WTC11 (cell line): ENCODE measurements around the gene FGF18. TPM values are rescaled to one million over a fixed set of nuclear protein-coding genes. Genes with fewer than 3 reads are reported as not detected.

Experiments used
- ATAC-seq: fragments of 200-7000 bp; cut with Tn5 transposase; 2 replicates; pipeline ENCODE4 v1.10.0; 2021; ENCODE audit warnings: mild to moderate bottlenecking, moderate library complexity
- CTCF ChIA-PET: fragments of 300-600 bp; sonication (Branson Sonifier 250); formaldehyde crosslinking; loops from one replicate; lab custom pipeline; 2021; ENCODE audit warnings: antibody characterized with exemption; lab: Charles Lee
- POLR2A ChIA-PET: fragments of 350-600 bp; sonication (Branson Sonifier 250); formaldehyde crosslinking; loops from one replicate; lab custom pipeline; 2021; ENCODE audit warnings: antibody characterized with exemption; lab: Charles Lee
- DNase-seq: peaks from one replicate; pipeline ENCODE4 v3.0.0; 2021; ENCODE audit warnings: low spot score
- H3K27ac Mint-ChIP-seq: 2 replicates; pipeline ENCODE4 v1.8.0; 2021; ENCODE audit warnings: mixed read lengths
- H3K27me3 Mint-ChIP-seq: 2 replicates; pipeline ENCODE4 v1.8.0; 2021; ENCODE audit warnings: low read depth, mild to moderate bottlenecking, moderate library complexity, mixed read lengths
- H3K36me3 Mint-ChIP-seq: 2 replicates; pipeline ENCODE4 v1.8.0; 2021; ENCODE audit warnings: mixed read lengths
- H3K4me1 Mint-ChIP-seq: 2 replicates; pipeline ENCODE4 v1.8.0; 2022; ENCODE audit warnings: mixed read lengths
- H3K4me3 Mint-ChIP-seq: 2 replicates; pipeline ENCODE4 v1.8.0; 2021; ENCODE audit warnings: mild to moderate bottlenecking, moderate library complexity, mixed read lengths
- H3K9me3 Mint-ChIP-seq: 2 replicates; pipeline ENCODE4 v1.8.0; 2021; ENCODE audit warnings: mixed read lengths
- AFF4 ChIP-seq: sonication (generic); formaldehyde crosslinking; IDR thresholded peaks from 2 replicates; pipeline ENCODE4 v1.8.1; 2023; ENCODE audit warnings: mild to moderate bottlenecking, missing genetic modification reagents, borderline replicate concordance
- AR ChIP-seq: fragments of 250-450 bp; sonication (Bioruptor Pico); IDR thresholded peaks from 2 replicates; pipeline ENCODE4 v1.9.0; 2021; ENCODE audit warnings: mild to moderate bottlenecking
- CDX4 ChIP-seq: fragments of 250-450 bp; sonication (Bioruptor Pico); IDR thresholded peaks from 2 replicates; pipeline ENCODE4 v1.9.0; 2021; ENCODE audit warnings: moderate library complexity, mild to moderate bottlenecking, inconsistent platforms, borderline replicate concordance
- FOXP4 ChIP-seq: sonication (generic); formaldehyde crosslinking; IDR thresholded peaks from 2 replicates; pipeline ENCODE4 v1.8.0; 2022; ENCODE audit warnings: mild to moderate bottlenecking, missing genetic modification reagents
- GRHL2 ChIP-seq: fragments of 250-450 bp; sonication (Bioruptor Pico); IDR thresholded peaks from 2 replicates; pipeline ENCODE4 v1.8.0; 2022; ENCODE audit warnings: mild to moderate bottlenecking, moderate library complexity; ENCODE audit not compliant: insufficient replicate concordance, severe bottlenecking
- HMGXB4 ChIP-seq: sonication (generic); formaldehyde crosslinking; IDR thresholded peaks from 2 replicates; pipeline ENCODE4 v1.8.1; 2023; ENCODE audit warnings: mild to moderate bottlenecking, moderate library complexity, missing genetic modification reagents
- IRF1 ChIP-seq: sonication (generic); formaldehyde crosslinking; IDR thresholded peaks from 2 replicates; pipeline ENCODE4 v1.8.0; 2023; ENCODE audit warnings: missing genetic modification reagents
- JUN ChIP-seq: sonication (generic); formaldehyde crosslinking; IDR thresholded peaks from 2 replicates; pipeline ENCODE4 v1.8.0; 2023; ENCODE audit warnings: mild to moderate bottlenecking, missing genetic modification reagents
- NR1H2 ChIP-seq: sonication (generic); formaldehyde crosslinking; IDR thresholded peaks from 2 replicates; pipeline ENCODE4 v1.9.0; 2021; ENCODE audit warnings: mild to moderate bottlenecking, moderate library complexity, missing genetic modification reagents
- NR3C1 ChIP-seq: sonication (generic); formaldehyde crosslinking; conservative IDR thresholded peaks from 2 replicates; pipeline ENCODE4 v1.8.1; 2023; ENCODE audit warnings: low read depth, mild to moderate bottlenecking, missing genetic modification reagents
- SP1 ChIP-seq: sonication (generic); formaldehyde crosslinking; conservative IDR thresholded peaks from 2 replicates; pipeline ENCODE4 v1.8.1; 2022; ENCODE audit warnings: missing genetic modification reagents
- ZBTB43 ChIP-seq: sonication (generic); formaldehyde crosslinking; IDR thresholded peaks from 2 replicates; pipeline ENCODE4 v1.8.1; 2023; ENCODE audit warnings: mild to moderate bottlenecking, missing genetic modification reagents
- ZNF121 ChIP-seq: sonication (generic); formaldehyde crosslinking; IDR thresholded peaks from 2 replicates; pipeline ENCODE4 v1.8.0; 2023; ENCODE audit warnings: missing genetic modification reagents
- total RNA-seq: library from RNA; stranded (reverse); gene quantifications from 3 replicates; pipeline ENCODE4 v1.2.3, GENCODE V29; 2021

FGF18 gene
- total RNA-seq, 1 experiment from 2014 or later: 0.72 TPM

GRCh38 chr5:171422495-171422894 lies 3.0 kb downstream of the FGF18 start (continued):
- no peak for TF ChIP-seq HMGXB4 (CRISPR knock-in tag)
- TF ChIP-seq NR3C1 (CRISPR knock-in tag): no peak
- TF ChIP-seq GRHL2 (CRISPR knock-in tag): no peak
- TF ChIP-seq ZNF121 (CRISPR knock-in tag): no peak
- TF ChIP-seq CDX4: no peak
- no peak for TF ChIP-seq AFF4 (CRISPR knock-in tag)
- no peak for TF ChIP-seq AR (CRISPR knock-in tag)

GRCh38 chr5:171422902-171423663 lies 3.6 kb downstream of the FGF18 start:
- H3K36me3 Mint-ChIP-seq: no peaks in the 10 kb centered on the region
- CTCF ChIA-PET: interaction anchor here (0.6 to 1.6 kb wide), 7 partner anchors 11 to 489 kb away, joined by 3 to 5 read pairs (median 4); no protein-coding TSS in a partner anchor
- H3K9me3 Mint-ChIP-seq: no peaks in the 10 kb centered on the region
- no peak for ATAC-seq
- peaks cover 33% of the 10 kb centered on the region for H3K4me1 Mint-ChIP-seq
- H3K4me3 Mint-ChIP-seq: no peak overlapping the region
- H3K27me3 Mint-ChIP-seq: peaks cover 39% of the 10 kb centered on the region
- TF ChIP-seq SP1 (CRISPR knock-in tag): 0 out of 2 replicates have a peak, but pooled peaks have one; percentile 18
- TF ChIP-seq JUN: no peak
- no peak for TF ChIP-seq NR1H2
- TF ChIP-seq, all 79 proteins: peak for 1
- no peak overlapping the region for H3K27ac Mint-ChIP-seq
- peak; percentile 28 for DNase-seq
- POLR2A ChIA-PET: no interaction called here

- DNase-seq (no peak), ATAC-seq (no peak)
- no peak overlapping the region for H3K27ac Mint-ChIP-seq
- POLR2A ChIA-PET: no interaction called here
- no peaks in the 10 kb centered on the region for H3K36me3 Mint-ChIP-seq
- H3K4me3 Mint-ChIP-seq: no peak overlapping the region
- CTCF ChIA-PET: interaction anchor here (0.6 kb wide), 1 partner anchor 19 kb away, joined by 4 read pairs; no protein-coding TSS in a partner anchor
- H3K27me3 Mint-ChIP-seq: peaks cover 32% of the 10 kb centered on the region
- peaks cover 28% of the 10 kb centered on the region for H3K4me1 Mint-ChIP-seq
- no peaks in the 10 kb centered on the region for H3K9me3 Mint-ChIP-seq
- TF ChIP-seq ZBTB43: no peak
- no peak for TF ChIP-seq FOXP4 (CRISPR knock-in tag)
- no peak for TF ChIP-seq IRF1
- no peak for TF ChIP-seq CDX4
Observed at GRCh38 chr5:171424726-171425125, 5.3 kb downstream of the FGF18 start.
